NCI-H1930 (cell line): Measurements from ENCODE around the gene LMNA.
"Not testable (repeated sequence)": the region's sequence is repeated elsewhere in the genome, so short reads cannot be mapped to it uniquely, and the experiment has no call there.

Source experiments
- DNase-seq, 2 experiments: peaks; one replicate each; lab custom pipeline; 2025; lab: John Stamatoyannopoulos, UW

The LMNA gene

GRCh38 chr1:156122086-156122485 is 7.6 kb downstream of the LMNA start:
- DNase-seq: no peak

- DNase-seq: no peak
These were observed 8.2 kb downstream of the LMNA start for GRCh38 chr1:156122519-156123355.

DNA sequence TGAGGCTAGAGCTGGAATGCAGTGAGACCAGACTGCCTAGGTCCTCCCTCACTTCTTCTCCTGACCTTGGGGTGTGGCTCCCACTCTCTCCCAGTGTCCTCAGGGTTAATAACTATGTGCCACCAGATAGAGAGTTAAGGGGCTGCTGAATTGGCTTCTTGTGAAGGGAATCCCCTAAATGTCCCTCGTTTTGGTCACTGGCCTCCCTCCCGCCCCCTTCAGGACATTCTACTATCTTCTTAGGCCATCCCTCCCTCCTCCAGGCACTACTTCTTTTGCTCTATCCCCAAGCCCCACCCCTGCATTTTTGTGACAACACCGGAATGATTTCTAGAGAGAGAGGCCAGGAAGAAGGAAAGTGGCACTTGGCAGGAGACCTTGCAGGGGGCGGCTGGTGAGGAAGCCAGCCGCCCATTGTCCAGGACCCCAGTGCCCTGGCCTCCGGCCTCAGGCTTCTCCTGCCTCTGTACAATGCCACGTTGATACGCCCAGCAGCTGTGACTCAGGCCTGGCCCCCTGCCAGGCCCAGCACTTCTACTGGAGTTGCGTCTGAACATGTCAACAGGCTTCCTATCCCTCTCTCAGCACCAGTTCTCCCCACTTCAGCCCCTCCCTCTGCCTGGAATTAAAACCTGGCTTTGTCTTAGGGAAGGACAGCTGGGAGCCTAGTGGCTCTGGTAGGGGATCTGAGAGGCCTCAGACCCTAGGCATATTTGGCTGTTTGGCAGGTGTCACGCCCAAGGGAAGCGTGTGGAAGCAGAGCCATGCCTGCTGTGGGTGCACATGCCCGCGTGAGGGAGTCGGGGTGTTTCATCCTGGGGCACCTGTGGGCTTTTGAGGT is 9.1 kb downstream of the LMNA start:
- DNase-seq: no peak

DNA sequence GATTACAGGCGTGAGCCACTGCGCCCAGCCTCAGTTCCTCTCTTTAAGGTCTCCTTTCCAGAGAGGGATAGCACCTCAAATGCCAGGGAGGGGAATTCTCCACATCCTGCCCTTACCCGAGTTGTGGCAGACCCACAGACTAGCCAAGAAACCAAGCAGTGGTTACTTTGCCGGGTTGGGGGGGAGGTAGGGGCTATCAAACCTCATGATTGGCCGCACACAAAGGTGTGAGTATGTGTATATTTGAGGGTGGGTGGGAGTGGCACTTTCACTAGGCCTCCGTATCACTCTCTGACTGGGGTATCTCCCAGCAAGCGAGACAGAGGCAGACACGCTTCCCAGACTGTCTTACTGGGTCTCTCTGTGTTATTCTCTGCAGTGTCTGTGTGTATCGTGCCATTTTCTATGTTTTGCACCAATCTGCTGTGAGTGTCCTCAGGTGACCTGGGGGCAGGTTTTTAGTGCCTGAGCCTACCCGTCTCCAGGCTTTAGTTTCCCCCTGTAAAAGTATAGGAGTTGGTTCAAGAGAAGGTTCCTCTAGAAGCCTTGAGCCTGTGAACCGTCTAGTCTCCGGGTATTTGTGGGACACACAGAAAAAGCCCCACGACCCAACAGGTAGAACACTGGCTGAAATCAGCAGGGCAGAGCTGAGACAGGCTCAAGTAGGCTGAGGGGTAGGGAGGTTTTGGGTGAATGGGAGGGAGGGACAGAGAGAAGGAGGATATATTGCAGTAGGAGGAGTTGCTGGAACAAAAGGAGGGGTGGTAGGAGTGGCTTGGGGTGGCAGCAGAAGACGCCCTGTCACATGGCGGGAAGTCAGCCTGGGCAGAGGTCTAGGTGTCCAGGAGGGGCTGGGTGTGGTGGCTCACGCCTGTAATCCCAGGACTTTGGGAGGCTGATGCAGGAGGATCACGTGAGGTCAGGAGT is 10.3 kb downstream of the LMNA start:
- no peak for DNase-seq

DNA sequence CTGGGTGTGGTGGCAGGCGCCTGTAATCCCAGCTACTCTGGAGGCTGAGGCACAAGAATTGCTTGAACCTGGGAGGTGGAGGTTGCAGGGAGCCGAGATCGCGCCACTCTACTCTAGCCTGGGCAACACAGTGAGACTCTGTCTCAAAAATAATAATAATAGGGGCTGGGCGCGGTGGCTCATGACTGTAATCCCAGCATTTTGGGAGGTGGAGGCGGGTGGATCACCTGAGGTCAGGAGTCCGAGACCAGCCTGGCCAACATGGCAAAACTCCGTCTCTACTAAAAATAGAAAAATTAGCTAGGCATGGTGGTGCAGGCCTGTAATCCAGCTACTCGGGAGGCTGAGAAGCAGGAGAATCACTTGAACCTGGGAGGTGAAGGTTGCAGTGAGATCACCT is 11.0 kb downstream of the LMNA start:
- not testable (repeated sequence) for DNase-seq

DNA sequence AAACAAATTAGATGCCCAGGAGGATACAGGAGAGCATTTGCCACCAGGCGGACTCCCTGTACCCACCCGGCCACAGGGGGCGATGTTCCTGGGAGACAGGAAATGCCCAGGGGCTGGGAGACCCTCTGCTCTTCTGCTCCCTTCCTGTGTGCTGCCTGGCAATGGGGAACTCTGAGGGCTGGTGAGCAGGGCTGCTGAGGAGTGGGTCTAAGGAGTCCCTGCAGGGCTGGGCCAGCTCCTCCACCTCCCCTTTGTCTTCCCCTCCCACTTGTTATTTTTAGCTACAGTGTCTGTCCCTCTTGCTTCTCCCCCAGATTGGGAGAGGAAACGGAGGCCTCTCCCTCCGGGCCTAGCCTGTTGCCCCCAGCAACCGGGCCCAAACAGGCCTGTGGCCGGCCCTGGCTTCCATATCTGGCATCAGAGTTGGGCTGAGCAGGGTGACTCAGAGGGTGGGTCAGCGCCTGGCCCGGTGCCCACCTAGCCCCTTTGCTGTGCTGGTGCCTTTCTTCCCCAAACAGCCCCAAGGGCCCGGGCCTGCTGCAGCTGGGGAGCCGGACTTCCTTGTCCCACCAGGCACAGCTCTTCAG is 11.6 kb downstream of the LMNA start:
- peak; percentile 76 to 85 for DNase-seq

DNA sequence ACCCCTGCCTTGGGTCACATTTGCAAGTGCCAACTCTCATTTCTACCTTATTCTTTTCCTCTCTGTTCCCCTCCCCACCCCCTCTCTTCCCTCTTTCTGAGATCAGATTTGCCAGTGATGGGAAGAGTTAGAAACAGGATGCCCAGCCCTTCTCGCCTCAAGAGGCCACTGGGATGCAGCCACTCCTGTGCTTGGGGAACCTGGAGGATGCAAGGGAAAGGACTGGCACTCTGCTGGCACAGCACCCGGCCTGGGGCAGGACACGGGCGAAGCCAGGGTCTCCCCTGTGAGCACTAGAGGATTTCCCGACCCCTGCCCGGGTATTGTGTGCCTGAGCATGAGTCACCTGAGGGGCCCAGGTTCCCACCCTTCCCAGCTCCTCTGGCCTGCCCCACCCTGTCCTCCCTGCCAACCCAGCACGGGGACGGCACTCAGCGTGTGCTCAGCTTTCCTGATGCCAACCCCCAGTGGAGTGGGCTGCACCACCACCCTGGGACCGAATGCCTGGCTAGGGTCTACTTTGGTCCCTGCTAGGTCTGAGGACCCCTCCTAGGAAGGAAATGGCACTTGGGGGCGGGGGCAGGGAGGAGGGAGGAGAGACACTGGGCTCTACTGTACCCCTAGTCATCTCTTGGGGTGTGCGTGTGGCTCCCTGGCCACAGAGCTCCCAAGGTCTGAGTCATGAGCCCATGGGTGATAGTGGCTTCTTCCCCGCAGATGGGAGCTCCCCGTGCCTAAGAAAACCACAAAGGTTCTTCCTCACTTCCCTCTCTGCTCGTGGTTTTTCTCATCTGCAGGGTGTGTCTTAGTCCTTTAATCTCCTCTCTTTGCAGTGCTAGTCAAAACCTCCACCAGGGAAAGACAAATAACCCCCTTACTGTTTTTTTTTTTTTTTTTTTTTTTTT is 12.4 kb downstream of the LMNA start:
- no peak for DNase-seq

- DNase-seq: no peak
These were observed 13.8 kb downstream of the LMNA start for GRCh38 chr1:156128308-156128653.

DNA sequence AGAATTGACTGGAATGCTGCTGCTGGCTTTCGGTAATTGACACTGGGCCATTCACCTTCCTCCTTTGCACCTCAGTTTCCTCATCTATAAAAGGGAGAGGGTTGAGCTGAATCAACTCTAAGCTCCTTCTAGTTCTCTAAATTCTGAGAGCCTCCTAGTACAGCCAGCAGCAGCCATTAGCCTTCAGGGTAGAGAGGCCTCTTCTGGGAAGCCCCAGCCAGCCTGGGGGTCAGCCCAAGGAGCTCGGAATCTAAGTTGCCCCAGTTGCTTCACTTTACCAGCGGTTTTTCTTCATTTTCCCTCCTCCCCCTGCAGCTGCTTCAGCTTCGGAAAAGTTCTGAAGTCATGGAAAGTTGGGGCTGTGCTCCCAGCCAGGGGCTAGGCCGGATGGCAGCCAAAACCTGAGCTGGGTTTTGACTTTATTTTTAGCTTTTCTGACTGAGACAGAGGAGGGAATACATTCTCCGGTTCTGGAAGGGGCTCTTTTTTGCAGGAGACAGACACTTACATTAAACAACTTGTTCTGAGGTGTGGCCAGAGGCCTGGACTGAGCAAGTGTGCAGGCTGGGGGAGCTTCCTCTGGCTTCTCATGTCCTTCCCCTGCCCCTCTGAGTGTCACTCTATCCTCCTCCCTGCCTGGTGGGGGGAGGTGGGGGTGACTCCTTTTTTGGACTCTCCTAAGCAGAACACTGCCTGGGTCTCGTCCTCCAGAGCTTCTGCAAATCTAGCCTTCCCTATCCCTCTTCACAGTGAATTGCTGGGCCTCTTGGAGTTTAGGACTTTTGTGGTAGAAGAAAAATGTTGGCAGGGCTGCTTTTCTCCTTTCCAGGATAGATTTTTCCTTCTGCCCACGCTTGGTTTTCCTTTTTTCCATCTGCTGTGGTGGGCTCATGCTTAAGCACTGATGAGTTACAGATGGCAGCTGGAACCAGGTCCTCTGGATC is 14.4 kb downstream of the LMNA start:
- no peak for DNase-seq

GRCh38 chr1:156129687-156130577 is 15.4 kb downstream of the LMNA start:
- DNase-seq: peak in 1 of 2 experiments; percentile 26

DNA sequence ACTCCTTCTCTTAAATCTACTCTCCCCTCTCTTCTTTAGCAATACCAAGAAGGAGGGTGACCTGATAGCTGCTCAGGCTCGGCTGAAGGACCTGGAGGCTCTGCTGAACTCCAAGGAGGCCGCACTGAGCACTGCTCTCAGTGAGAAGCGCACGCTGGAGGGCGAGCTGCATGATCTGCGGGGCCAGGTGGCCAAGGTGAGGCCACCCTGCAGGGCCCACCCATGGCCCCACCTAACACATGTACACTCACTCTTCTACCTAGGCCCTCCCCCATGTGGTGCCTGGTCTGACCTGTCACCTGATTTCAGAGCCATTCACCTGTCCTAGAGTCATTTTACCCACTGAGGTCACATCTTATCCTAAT is 16.0 kb downstream of the LMNA start:
- no peak for DNase-seq

GRCh38 chr1:156134716-156135435 is 20.4 kb downstream of the LMNA start:
- no peak for DNase-seq

GRCh38 chr1:156135930-156136871 is 21.7 kb downstream of the LMNA start:
- no peak for DNase-seq

GRCh38 chr1:156136970-156137483 is 22.5 kb downstream of the LMNA start:
- DNase-seq: no peak

DNA sequence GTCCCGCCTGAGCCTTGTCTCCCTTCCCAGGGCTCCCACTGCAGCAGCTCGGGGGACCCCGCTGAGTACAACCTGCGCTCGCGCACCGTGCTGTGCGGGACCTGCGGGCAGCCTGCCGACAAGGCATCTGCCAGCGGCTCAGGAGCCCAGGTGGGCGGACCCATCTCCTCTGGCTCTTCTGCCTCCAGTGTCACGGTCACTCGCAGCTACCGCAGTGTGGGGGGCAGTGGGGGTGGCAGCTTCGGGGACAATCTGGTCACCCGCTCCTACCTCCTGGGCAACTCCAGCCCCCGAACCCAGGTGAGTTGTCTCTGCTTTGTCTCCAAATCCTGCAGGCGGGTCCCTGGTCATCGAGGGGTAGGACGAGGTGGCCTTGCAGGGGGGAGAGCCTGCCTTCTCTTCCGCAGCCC is 24.0 kb downstream of the LMNA start:
- DNase-seq: no peak

- no peak for DNase-seq
These were observed 26.6 kb downstream of the LMNA start for GRCh38 chr1:156140879-156141707.
